Parathyroid adenoma (tissue), 2 donors: ENCODE results near the gene CHST8.
"Not testable (repeated sequence)": the region's sequence is repeated elsewhere in the genome, so short reads cannot be mapped to it uniquely, and the experiment has no call there.

ENCODE experiments used
- H2AFZ ChIP-seq: fragments of 300-600 bp; sonication (generic); one replicate; pipeline ENCODE4 v1.7.0; 2017; ENCODE audit warnings: antibody characterized with exemption, mild to moderate bottlenecking
- H3K27ac ChIP-seq: fragments of 300-600 bp; sonication (generic); one replicate; pipeline ENCODE4 v1.7.0; 2017
- H3K27me3 ChIP-seq: fragments of 300-600 bp; sonication (generic); one replicate; pipeline ENCODE4 v1.7.0; 2017; ENCODE audit warnings: low read length; ENCODE audit not compliant: control insufficient read depth, insufficient read depth
- H3K36me3 ChIP-seq: fragments of 300-600 bp; sonication (generic); one replicate; pipeline ENCODE4 v1.7.0; 2017; ENCODE audit warnings: low read length; ENCODE audit not compliant: control insufficient read depth, insufficient read depth
- H3K4me1 ChIP-seq: fragments of 300-600 bp; sonication (generic); one replicate; pipeline ENCODE4 v1.7.0; 2017; ENCODE audit warnings: control low read depth
- H3K4me2 ChIP-seq: fragments of 300-600 bp; sonication (generic); one replicate; pipeline ENCODE4 v1.7.0; 2017; ENCODE audit warnings: low read length
- H3K4me3 ChIP-seq: fragments of 300-600 bp; sonication (generic); one replicate; pipeline ENCODE4 v1.7.0; 2017; ENCODE audit warnings: low read depth, low read length
- H3K79me2 ChIP-seq: fragments of 300-600 bp; sonication (generic); one replicate; pipeline ENCODE4 v1.7.0; 2017; ENCODE audit warnings: control low read depth
- H3K9ac ChIP-seq: fragments of 300-600 bp; sonication (generic); one replicate; pipeline ENCODE4 v1.7.0; 2017; ENCODE audit warnings: mild to moderate bottlenecking
- H3K9me3 ChIP-seq: fragments of 300-600 bp; sonication (generic); one replicate; pipeline ENCODE4 v1.7.0; 2017; ENCODE audit warnings: low read length; ENCODE audit not compliant: control insufficient read depth
- TF ChIP-seq, protein P1 (sequence below): fragments of 300-600 bp; sonication (generic); IDR thresholded peaks from one replicate; pipeline ENCODE4 v1.7.0; 2017; ENCODE audit warnings: antibody characterized with exemption, mild to moderate bottlenecking
- donor health status: primary hyperparathyroidism.

The CHST8 gene

DNA sequence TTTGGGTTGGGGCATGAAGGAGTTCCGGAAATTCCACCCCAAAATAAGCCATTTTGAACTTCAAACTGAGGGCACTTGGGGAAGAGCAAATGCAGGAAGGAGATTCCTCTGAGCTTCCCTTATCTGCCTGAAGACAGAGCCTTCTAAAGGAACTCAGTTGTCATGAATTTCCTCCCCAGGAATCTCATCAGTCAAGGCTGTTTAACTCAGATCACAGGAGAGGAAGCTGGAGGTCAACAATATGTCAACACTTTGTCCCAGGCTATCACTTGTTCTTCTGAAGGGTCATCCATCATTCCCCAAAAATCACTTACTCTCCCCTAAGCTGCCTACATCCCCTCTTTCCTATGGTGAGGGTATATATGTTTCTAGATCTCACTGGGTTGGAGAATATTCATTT is 26.0 kb upstream of the CHST8 start:
- TF ChIP-seq, protein P1, sequence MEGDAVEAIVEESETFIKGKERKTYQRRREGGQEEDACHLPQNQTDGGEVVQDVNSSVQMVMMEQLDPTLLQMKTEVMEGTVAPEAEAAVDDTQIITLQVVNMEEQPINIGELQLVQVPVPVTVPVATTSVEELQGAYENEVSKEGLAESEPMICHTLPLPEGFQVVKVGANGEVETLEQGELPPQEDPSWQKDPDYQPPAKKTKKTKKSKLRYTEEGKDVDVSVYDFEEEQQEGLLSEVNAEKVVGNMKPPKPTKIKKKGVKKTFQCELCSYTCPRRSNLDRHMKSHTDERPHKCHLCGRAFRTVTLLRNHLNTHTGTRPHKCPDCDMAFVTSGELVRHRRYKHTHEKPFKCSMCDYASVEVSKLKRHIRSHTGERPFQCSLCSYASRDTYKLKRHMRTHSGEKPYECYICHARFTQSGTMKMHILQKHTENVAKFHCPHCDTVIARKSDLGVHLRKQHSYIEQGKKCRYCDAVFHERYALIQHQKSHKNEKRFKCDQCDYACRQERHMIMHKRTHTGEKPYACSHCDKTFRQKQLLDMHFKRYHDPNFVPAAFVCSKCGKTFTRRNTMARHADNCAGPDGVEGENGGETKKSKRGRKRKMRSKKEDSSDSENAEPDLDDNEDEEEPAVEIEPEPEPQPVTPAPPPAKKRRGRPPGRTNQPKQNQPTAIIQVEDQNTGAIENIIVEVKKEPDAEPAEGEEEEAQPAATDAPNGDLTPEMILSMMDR, result no peak
- no peaks in the 10 kb centered on the region for H3K36me3 ChIP-seq
- no peaks in the 10 kb centered on the region for H3K4me1 ChIP-seq
- H3K27me3 ChIP-seq, result no peaks in the 10 kb centered on the region
- no peaks in the 10 kb centered on the region for H3K79me2 ChIP-seq
- H3K9me3 ChIP-seq, result no peaks in the 10 kb centered on the region
- no peak overlapping the region for H3K27ac ChIP-seq
- H3K4me2 ChIP-seq, result no peak overlapping the region
- no peak overlapping the region for H3K9ac ChIP-seq
- H2AFZ ChIP-seq, result no peak overlapping the region
- H3K4me3 ChIP-seq, result no peak overlapping the region

DNA sequence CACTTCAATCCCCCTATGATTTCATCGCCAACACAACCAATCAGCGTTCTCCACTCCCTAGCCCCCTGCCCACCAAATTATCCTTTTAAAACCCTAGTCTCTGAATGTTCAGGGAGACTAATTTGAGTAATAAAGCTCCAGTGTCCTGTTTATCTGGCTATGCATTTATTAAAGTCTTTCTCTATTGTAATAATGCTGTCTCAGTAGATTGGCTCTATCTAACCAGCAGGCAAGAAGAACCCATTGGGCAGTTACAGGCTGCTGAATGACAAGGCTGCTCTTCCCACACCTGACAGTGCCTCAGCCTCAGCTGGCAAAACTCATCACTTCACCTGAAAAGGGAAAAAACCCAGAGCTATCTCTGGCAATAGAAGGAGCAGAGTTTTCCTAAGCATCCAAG is 20.2 kb upstream of the CHST8 start:
- TF ChIP-seq, protein P1, result no peak
- Histone ChIP-seq H3K79me2 (no peaks in the 10 kb centered on the region), H3K4me3 (no peak overlapping the region), H2AFZ (no peak overlapping the region), H3K27me3 (no peaks in the 10 kb centered on the region), H3K4me2 (no peak overlapping the region), H3K36me3 (peaks cover 3% of the 10 kb centered on the region), H3K27ac (no peak overlapping the region), H3K9ac (no peak overlapping the region), H3K9me3 (no peaks in the 10 kb centered on the region), H3K4me1 (no peaks in the 10 kb centered on the region)

DNA sequence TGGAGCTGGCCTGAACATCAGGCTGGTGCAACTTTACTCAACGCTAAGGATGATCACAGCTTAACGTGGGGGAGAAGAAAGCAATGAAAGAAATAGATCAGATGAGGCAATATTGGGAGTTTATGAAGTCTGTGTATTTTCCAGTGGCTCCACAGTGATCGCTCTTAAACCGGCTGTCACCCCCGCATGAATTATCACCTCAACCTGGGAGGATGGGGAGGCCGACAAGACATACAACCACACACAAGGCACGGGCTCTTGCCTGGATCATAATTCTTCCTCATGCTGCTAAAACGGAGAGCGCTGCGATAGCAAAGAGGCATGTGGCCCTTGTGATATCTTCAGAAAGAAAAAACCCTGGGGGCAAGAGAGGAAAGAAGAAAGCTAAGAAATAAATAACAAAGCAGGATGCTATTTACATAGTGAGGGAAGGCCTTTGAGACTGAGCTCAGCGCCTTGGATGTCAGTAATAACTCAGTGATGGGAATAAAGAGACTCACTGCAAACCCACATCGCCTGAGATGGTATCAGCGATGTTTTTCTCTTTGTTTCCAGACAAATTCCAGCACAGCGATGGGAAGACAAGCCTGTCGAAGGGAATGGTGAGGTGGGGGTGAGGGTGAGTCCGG is 19.1 kb upstream of the CHST8 start:
- Histone ChIP-seq H3K79me2 (no peaks in the 10 kb centered on the region), H3K4me2 (no peak overlapping the region), H2AFZ (no peak overlapping the region), H3K9ac (no peak overlapping the region), H3K27me3 (no peaks in the 10 kb centered on the region), H3K4me3 (no peak overlapping the region), H3K9me3 (no peaks in the 10 kb centered on the region), H3K27ac (no peak overlapping the region), H3K4me1 (no peaks in the 10 kb centered on the region), H3K36me3 (peaks cover 3% of the 10 kb centered on the region)
- TF ChIP-seq, protein P1, result no peak

DNA sequence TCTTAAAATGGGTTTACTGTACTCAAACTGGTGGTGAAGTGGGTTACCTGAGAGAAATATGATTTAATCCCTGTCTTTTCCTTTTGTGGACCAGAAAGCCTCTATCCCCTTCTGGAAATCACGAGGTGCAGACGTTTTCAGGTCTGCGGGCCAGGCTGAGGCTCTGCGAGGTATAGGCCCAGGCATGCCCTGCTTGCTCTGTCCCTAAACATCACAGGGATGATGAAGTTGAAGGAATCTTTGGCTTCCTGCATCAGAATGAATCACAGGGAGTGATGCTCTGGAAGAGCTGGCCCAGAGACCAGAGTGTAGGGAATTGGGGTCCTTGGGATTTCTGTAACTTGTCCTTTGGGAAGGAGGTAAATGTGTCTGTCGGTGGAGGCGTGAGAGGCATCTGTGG is 18.4 kb upstream of the CHST8 start:
- TF ChIP-seq, protein P1, result no peak
- Histone ChIP-seq H3K79me2 (no peaks in the 10 kb centered on the region), H3K9me3 (no peaks in the 10 kb centered on the region), H3K27me3 (no peaks in the 10 kb centered on the region), H3K4me1 (no peaks in the 10 kb centered on the region), H3K9ac (no peak overlapping the region), H3K27ac (no peak overlapping the region), H3K36me3 (peaks cover 3% of the 10 kb centered on the region), H2AFZ (no peak overlapping the region), H3K4me3 (no peak overlapping the region), H3K4me2 (no peak overlapping the region)

DNA sequence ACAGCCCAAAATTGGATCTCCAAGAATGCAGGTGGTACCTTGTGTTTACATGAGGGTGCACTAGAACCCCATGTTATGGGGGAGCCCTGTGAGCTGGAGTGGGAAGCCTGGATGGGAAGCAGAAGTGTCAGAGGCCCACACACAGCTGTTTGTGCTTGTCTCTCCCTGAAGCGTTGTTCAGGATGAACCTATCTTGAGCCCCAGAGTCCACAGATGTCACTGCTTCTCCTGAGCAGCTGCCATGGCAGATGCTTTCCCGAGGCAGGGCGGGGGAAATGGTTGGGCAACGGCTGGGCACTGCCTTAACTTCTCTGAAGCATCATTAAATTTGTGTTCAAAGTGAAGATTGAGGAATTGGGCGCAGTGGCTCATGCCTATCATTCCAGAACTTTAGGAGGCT is 17.1 kb upstream of the CHST8 start:
- H3K4me3 ChIP-seq, result no peak overlapping the region
- H3K27me3 ChIP-seq, result no peaks in the 10 kb centered on the region
- H3K27ac ChIP-seq, result no peak overlapping the region
- peaks cover 3% of the 10 kb centered on the region for H3K36me3 ChIP-seq
- TF ChIP-seq, protein P1, result no peak
- H3K4me1 ChIP-seq, result no peaks in the 10 kb centered on the region
- H3K9me3 ChIP-seq, result no peaks in the 10 kb centered on the region
- H2AFZ ChIP-seq, result no peak overlapping the region
- no peak overlapping the region for H3K4me2 ChIP-seq
- H3K9ac ChIP-seq, result no peak overlapping the region
- H3K79me2 ChIP-seq, result no peaks in the 10 kb centered on the region

DNA sequence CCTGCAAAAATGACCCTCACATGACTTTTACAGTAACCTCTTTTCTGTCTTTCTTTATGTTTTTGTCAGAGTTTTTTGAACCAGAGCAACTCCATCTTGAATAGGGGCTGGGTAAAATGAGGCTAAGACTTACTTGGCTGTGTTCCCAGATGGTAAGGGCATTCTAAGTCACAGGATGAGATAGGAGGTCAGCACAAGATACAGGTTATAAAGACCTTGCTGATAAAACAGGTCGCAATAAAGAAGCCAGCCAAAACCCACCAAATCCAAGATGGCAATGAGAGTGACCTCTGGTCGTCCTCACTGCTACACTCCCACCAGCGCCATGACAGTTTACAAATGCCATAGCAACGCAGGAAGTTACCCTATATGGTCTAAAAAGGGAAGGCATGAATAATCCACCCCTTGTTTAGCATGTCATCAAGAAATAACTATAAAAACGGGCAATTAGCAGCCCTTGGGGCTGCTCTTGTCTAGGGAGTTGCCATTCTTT is 15.9 kb upstream of the CHST8 start:
- H3K4me1 ChIP-seq, H3K4me3 ChIP-seq, H3K4me2 ChIP-seq, H2AFZ ChIP-seq, H3K9ac ChIP-seq, H3K27me3 ChIP-seq, H3K36me3 ChIP-seq, H3K9me3 ChIP-seq, H3K27ac ChIP-seq, H3K79me2 ChIP-seq: not testable (repeated sequence)
